K562 (cell line): ENCODE data around the gene CDC42BPB. TPM values are rescaled to one million over a fixed set of nuclear protein-coding genes. Genes with fewer than 3 reads are reported as not detected.

Source experiments
- ATAC-seq: fragments of 200-7000 bp; cut with Tn5 transposase; 3 replicates; pipeline ENCODE4 v1.9.1; 2020; ENCODE audit warnings: moderate library complexity
- BruUV-seq: library from RNA; stranded (reverse); fragments of 400-500 nt; replicated peaks from 2 replicates; lab custom pipeline; 2021; lab: Mats Ljungman, UMichigan
- CTCF ChIA-PET: fragments of 300-600 bp; formaldehyde crosslinking; extraction: SDS; loops from one replicate; lab custom pipeline; 2021; ENCODE audit warnings: low intra/inter-chr PET ratio; lab: Yijun Ruan, JAX
- POLR2A ChIA-PET: fragments of 300-600, 350-650 bp; sonication (Branson Sonifier 250); formaldehyde crosslinking; extraction: SDS; loops from one replicate; lab custom pipeline; 2021; ENCODE audit warnings: antibody characterized with exemption, inconsistent platforms; lab: Yijun Ruan, JAX
- DNase-seq, 4 experiments: peaks; one replicate each; pipeline versions ENCODE4 v3.0.0 to v3.0.0-alpha.2; 2011 to 2018; ENCODE audit warnings: low spot score in 3 of 4, mixed read lengths in 3 of 4; ENCODE audit errors: extremely low read depth in 1 of 4
- FAIRE-seq: peaks from 2 replicates; lab custom pipeline; 2011; peaks lifted over from hg19 to GRCh38; lab: Jason Lieb, UNC
- H2AFZ ChIP-seq: 2 replicates; pipeline ENCODE4 v1.6.0; 2011; ENCODE audit warnings: low read depth, low read length, control low read depth, inconsistent platforms
- H3K27ac ChIP-seq: fragments of 200-600 bp; 3 replicates; pipeline ENCODE4 v1.8.0; 2011; ENCODE audit warnings: low read depth, mild to moderate bottlenecking, control low read depth, inconsistent platforms, low read length, moderate library complexity, mixed read lengths; ENCODE audit errors: extremely low read depth
- H3K27me3 ChIP-seq, 2 experiments: fragments of 300-600 bp in 1 of 2; 2 replicates in 1 of 2; 3 replicates in 1 of 2; pipeline versions ENCODE4 v1.6.0 to v1.8.0; 2011; ENCODE audit warnings: inconsistent platforms in 2 of 2, low read length in 2 of 2, mild to moderate bottlenecking in 1 of 2, mixed read lengths in 1 of 2, moderate library complexity in 1 of 2; ENCODE audit not compliant: control insufficient read depth in 2 of 2, insufficient read depth in 2 of 2
- H3K36me3 ChIP-seq: fragments of 300-600 bp; 3 replicates; pipeline ENCODE4 v1.8.0; 2011; ENCODE audit warnings: mild to moderate bottlenecking, low read length, inconsistent platforms; ENCODE audit not compliant: control insufficient read depth, insufficient read depth
- H3K4me1 ChIP-seq, 2 experiments: fragments of 200-600 bp in 1 of 2; replicated peaks in 1 of 2; 2 replicates in 1 of 2; 3 replicates in 1 of 2; pipeline versions ENCODE4 v1.5.1 to v1.8.0; 2011; ENCODE audit warnings: inconsistent platforms in 2 of 2, low read length in 2 of 2, mild to moderate bottlenecking in 1 of 2, mixed read lengths in 1 of 2, moderate library complexity in 1 of 2; ENCODE audit not compliant: control insufficient read depth in 2 of 2, insufficient read depth in 2 of 2
- H3K4me2 ChIP-seq: 2 replicates; pipeline ENCODE4 v1.6.1; 2011; ENCODE audit warnings: low read length, control low read depth, inconsistent platforms, mixed read lengths; ENCODE audit not compliant: insufficient read depth
- H3K4me3 ChIP-seq: fragments of 200-600 bp; sonication (generic), shearing (Covaris generic); 2 replicates; pipeline ENCODE4 v1.5.1; 2016; ENCODE audit warnings: control low read depth, inconsistent platforms
- H3K79me2 ChIP-seq: fragments of 200-600 bp; 3 replicates; pipeline ENCODE4 v1.8.0; 2011; ENCODE audit warnings: low read length, inconsistent platforms; ENCODE audit not compliant: control insufficient read depth, insufficient read depth
- H3K9ac ChIP-seq, 2 experiments: 2 replicates each; pipeline versions ENCODE4 v1.6.0 to v1.6.1; 2011; ENCODE audit warnings: low read depth in 2 of 2, low read length in 2 of 2, control low read depth in 1 of 2, inconsistent platforms in 1 of 2, mild to moderate bottlenecking in 1 of 2, mixed read lengths in 1 of 2; ENCODE audit not compliant: insufficient read depth in 1 of 2
- H3K9me1 ChIP-seq: one replicate; pipeline ENCODE4 v1.6.0; 2011; ENCODE audit warnings: inconsistent platforms, mild to moderate bottlenecking, low read length, moderate library complexity; ENCODE audit not compliant: control insufficient read depth, insufficient read depth
- H3K9me3 ChIP-seq: replicated peaks from 2 replicates; pipeline ENCODE4 v1.5.1; 2011; ENCODE audit warnings: low read depth, low read length, inconsistent platforms; ENCODE audit not compliant: control insufficient read depth, insufficient read depth
- H4K20me1 ChIP-seq: replicated peaks from 2 replicates; pipeline ENCODE4 v1.6.1; 2011; ENCODE audit warnings: low read length, inconsistent platforms, mixed read lengths; ENCODE audit not compliant: control insufficient read depth, insufficient read depth
- KDM2B ChIP-seq: fragments of 250-450 bp; sonication (Bioruptor Pico); IDR thresholded peaks from 2 replicates; pipeline ENCODE4 v1.8.0; 2021; ENCODE audit warnings: mild to moderate bottlenecking, moderate library complexity
- ZNF23 ChIP-seq: fragments of 250-450 bp; sonication (Bioruptor Pico); IDR thresholded peaks from 2 replicates; pipeline ENCODE4 v1.4.0; 2020; ENCODE audit warnings: mild to moderate bottlenecking
- ZNF232 ChIP-seq: sonication (generic); formaldehyde crosslinking; IDR thresholded peaks from 2 replicates; pipeline ENCODE4 v1.8.0; 2022; ENCODE audit warnings: mild to moderate bottlenecking, missing genetic modification reagents
- ZNF282 ChIP-seq: sonication (generic); formaldehyde crosslinking; IDR thresholded peaks from 2 replicates; pipeline ENCODE4 v1.8.1; 2023; ENCODE audit warnings: missing genetic modification reagents
- WGBS: fragments of 100-300 bp; shearing (Covaris generic); methylation state at CpG from one replicate; pipeline ENCODE4 v1.1.6; 2016; ENCODE audit warnings: low coverage, mixed read lengths; ENCODE audit not compliant: insufficient coverage; ENCODE audit errors: missing lambda C conversion rate; 5-methylcytosine and 5-hydroxymethylcytosine counted together
- in situ Hi-C: fragments of 300-500 bp; cut with MboI; formaldehyde crosslinking; loops from 4 replicates; pipeline ENCODE4 v1.15.0; 2018; ENCODE audit warnings: inconsistent platforms, mixed read lengths
- intact Hi-C: fragments of 100-400 bp; cut with micrococcal nuclease; formaldehyde crosslinking; loops from 2 replicates; pipeline ENCODE4 v1.14.2; 2022
- polyA plus RNA-seq, 8 experiments: library from polyadenylated mRNA; depleted of rRNA in 4 of 8; stranded (reverse) in 5 of 8; unstranded in 3 of 8; fragments of >200 nt; fragmentation: Nextera tagmentation in 2 of 8; fragmentation: Illumina TruSeq in 1 of 8; extraction: Ambion mirVana in 2 of 8; extraction: Trizol in 1 of 8; gene quantifications; 2 replicates each; pipeline versions ENCODE4 v1.2.1 to v1.2.3, GENCODE V29; 2011 to 2014; ENCODE audit warnings: inconsistent platforms in 1 of 8, missing spikeins in 1 of 8
- total RNA-seq, 7 experiments: library from RNA; depleted of rRNA in 6 of 7; stranded (reverse); fragments of >200 nt in 6 of 7; fragmentation: Illumina TruSeq in 2 of 7; extraction: Trizol in 2 of 7; gene quantifications; 2 replicates each; pipeline versions ENCODE4 v1.2.1 to v1.2.3, GENCODE V29; 2011 to 2021; ENCODE audit warnings: low replicate concordance in 1 of 7

Gene CDC42BPB
- total and polyA plus RNA-seq, 9 of the 15 experiments (the other 6 are each of a cell fraction or from before 2014, with no cell fraction given): 0.07 to 24.3 (median 12.6) TPM

- POLR2A ChIA-PET: interaction anchor here (0.6 to 0.7 kb wide), 2 partner anchors 12 to 392 kb away, joined by 3 to 4 read pairs; no protein-coding TSS in a partner anchor
- no peak for ATAC-seq
- Histone ChIP-seq H3K9me1 (no peaks in the 10 kb centered on the region), H3K27me3 (no peaks in the 10 kb centered on the region), H3K4me3 (no peak overlapping the region), H3K79me2 (no peaks in the 10 kb centered on the region), H3K9ac (no peak overlapping the region; a peak in 1 of 4 replicates), H3K36me3 (no peaks in the 10 kb centered on the region), H2AFZ (no peak overlapping the region), H4K20me1 (no peaks in the 10 kb centered on the region; the same call in 1 of the 2 replicates)
- CTCF ChIA-PET: no interaction called here
- no peak for FAIRE-seq
- DNase-seq: no peak
- 52% methylated on average over 11 of the region's 18 CpGs for WGBS
- no TSS peak for BruUV-seq
- in situ Hi-C loops: loop anchor here (10.0 to 25.0 kb wide), 2 partner anchors 404 to 482 kb away; partner anchors contain the start of gene ANKRD9
- TF ChIP-seq ZNF282: no peak
- TF ChIP-seq ZNF232 (CRISPR knock-in tag): no peak
- TF ChIP-seq KDM2B (CRISPR knock-in tag): no peak
- no peak for TF ChIP-seq ZNF23
- TF ChIP-seq, all 486 proteins: peak for 0
- Histone ChIP-seq H3K9me3 (no peaks in the 10 kb centered on the region), H3K27ac (no peak overlapping the region), H3K4me1 (peaks cover 0 to 16% of the 10 kb centered on the region in 2 experiments; a peak in 1 of 5 replicates), H3K4me2 (no peak overlapping the region)
- intact Hi-C loops: loop anchor here (5.0 kb wide), 2 partner anchors 224 to 479 kb away; no protein-coding TSS in a partner anchor
Measured at GRCh38 chr14:102916347-102917055, 140.8 kb downstream of the CDC42BPB start.
